Brain microvascular endothelial cell (primary cell): Measurements from ENCODE around the gene TBC1D21.

Source experiments
- DNase-seq: peaks from one replicate; pipeline ENCODE4 v3.0.0-alpha.2; 2020
- H3K27ac ChIP-seq: fragments of 250-450 bp; sonication (Bioruptor Pico); 2 replicates; pipeline ENCODE4 v1.5.1; 2020; ENCODE audit warnings: mild to moderate bottlenecking, moderate library complexity
- H3K27me3 ChIP-seq: fragments of 250-450 bp; sonication (Bioruptor Pico); replicated peaks from 2 replicates; pipeline ENCODE4 v1.5.1; 2020; ENCODE audit warnings: mild to moderate bottlenecking
- H3K36me3 ChIP-seq: fragments of 250-450 bp; sonication (Bioruptor Pico); replicated peaks from 2 replicates; pipeline ENCODE4 v1.5.1; 2020; ENCODE audit warnings: mild to moderate bottlenecking
- H3K4me3 ChIP-seq: 2 replicates; pipeline ENCODE4 v1.5.1; 2011; ENCODE audit warnings: low read depth, mild to moderate bottlenecking, control low read depth, low read length, moderate library complexity
- CTCF ChIP-seq: IDR thresholded peaks from 2 replicates; pipeline ENCODE4 v1.5.1; 2011; ENCODE audit warnings: low read depth, mild to moderate bottlenecking, moderate library complexity, low read length, control low read depth, inconsistent platforms; ENCODE audit errors: missing control alignments
- in situ Hi-C: cut with HindIII; loops from 2 replicates; pipeline ENCODE4 v1.10.0; 2017; ENCODE audit warnings: low sequenced_read_pairs, low pct_ligation_motif_present

TBC1D21 gene

GRCh38 chr15:73887481-73887880 lies 14.1 kb downstream of the TBC1D21 start:
- H3K27me3 ChIP-seq, result no peaks in the 10 kb centered on the region
- TF ChIP-seq CTCF, result no peak
- H3K36me3 ChIP-seq, result no peaks in the 10 kb centered on the region
- H3K4me3 ChIP-seq, result no peak overlapping the region
- in situ Hi-C loops, result no loop called here
- no peak overlapping the region for H3K27ac ChIP-seq
- DNase-seq, result no peak

DNA sequence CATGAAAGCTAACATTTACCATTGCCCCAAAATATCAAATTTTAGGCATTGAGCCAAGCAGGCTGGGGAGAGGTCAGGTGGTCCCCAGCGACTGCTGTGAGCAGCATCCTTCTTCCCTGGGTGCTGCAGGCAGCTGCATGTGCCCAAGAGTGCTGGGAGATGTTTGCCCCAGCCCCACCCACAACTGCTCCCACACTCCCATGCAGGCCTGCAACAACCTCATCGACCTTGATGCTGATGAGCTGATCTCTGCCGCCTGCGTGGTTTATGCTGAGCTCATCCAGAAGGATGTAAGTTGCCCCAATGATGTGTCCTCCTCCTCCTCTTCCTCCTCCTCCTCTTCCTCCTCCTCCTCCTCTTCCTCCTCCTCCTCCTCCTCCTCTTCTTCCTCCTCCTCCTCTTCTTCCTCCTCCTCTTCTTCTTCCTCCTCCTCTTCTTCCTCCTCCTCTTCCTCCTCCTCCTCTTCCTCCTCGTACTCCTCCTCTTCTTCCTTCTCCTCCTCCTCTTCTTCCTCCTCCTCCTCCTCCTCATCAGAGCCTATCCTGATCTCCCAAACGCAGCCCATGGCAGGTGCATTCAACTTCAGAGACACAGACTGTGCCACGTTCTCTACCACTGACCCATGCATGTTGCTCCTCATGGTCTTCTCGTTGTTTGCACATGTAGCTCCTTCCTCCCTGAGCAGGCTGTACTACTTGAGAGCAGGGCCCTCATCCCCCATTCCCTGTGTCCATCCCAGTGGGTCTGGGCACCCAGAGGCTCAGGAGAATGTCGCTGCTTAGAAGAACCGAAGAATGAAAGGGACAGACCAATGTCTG lies 15.1 kb downstream of the TBC1D21 start:
- H3K4me3 ChIP-seq, result no peak overlapping the region
- in situ Hi-C loops, result no loop called here
- no peak overlapping the region for H3K27ac ChIP-seq
- no peak for TF ChIP-seq CTCF
- no peaks in the 10 kb centered on the region for H3K27me3 ChIP-seq
- no peak for DNase-seq
- H3K36me3 ChIP-seq, result no peaks in the 10 kb centered on the region

- Histone ChIP-seq H3K36me3 (no peaks in the 10 kb centered on the region), H3K4me3 (no peak overlapping the region), H3K27ac (no peak overlapping the region), H3K27me3 (no peaks in the 10 kb centered on the region)
- no peak for TF ChIP-seq CTCF
- in situ Hi-C loops, result no loop called here
- no peak for DNase-seq
Measured at GRCh38 chr15:73889053-73889761, 15.8 kb downstream of the TBC1D21 start.

DNA sequence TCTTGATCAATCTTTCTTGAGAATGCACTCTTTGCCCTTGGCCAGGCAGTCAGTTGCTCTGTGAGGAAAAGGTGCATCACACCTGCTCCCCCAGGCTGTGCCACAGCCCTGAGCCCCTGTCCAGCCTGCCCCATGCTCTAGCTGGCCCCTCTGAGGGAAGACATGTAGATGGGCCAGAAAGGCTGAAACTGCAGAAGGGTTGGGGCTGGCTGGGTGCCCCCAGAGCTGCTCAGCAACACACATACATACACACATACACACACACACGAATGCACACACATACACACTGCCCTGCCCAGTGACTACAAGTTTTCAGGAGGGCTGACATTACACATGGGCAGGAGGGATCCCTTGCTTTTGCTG lies 16.4 kb downstream of the TBC1D21 start:
- H3K27ac ChIP-seq, result no peak overlapping the region
- H3K36me3 ChIP-seq, result no peaks in the 10 kb centered on the region
- no peak for DNase-seq
- no peak for TF ChIP-seq CTCF
- H3K4me3 ChIP-seq, result no peak overlapping the region
- in situ Hi-C loops, result no loop called here
- H3K27me3 ChIP-seq, result no peaks in the 10 kb centered on the region

DNA sequence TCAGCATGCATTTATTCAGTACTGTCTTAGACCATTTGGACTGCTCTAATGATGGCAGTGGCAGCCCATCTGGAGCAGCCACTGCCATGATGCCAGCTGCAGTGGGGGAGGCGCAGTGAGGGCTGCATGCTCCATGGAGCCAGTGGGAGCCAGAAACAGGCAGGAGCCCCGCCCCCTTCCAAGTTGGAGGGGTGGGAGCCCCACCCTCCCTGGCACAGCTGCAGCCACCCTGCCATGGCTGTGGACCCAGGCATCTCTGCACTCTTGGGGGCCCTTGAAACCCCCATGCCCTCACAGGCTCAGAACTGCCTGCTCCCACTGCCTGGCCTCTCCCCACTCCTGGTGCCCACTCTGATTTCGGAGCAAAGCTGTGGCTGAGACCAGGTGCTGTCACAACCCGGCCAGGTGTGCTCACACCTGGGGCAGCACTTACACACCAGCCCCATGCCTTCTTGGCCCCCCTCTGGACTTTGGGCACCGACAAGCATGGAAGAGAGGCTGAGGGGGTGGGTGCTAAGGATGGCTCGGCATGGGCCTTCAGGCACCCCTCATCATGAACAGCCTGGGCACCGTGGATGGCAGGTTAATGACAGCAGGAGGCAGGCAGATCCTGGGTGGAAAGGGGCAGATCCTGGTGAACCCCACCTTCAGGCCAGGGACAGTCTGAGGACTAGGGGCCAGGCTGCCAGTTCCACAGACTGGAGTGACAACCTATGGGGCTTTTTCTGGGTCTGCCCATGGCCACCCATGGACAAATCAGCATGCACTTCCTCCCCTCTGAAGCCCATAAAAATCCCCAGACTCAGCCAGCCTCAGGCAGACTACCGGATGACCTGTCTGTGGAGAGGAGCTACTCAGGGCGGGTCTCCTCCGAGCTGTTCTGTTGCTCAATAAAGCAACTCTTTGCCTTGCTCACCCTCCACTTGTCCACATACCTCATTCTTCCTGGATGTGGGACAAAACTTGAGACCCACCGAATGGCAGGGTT lies 18.3 kb downstream of the TBC1D21 start:
- TF ChIP-seq CTCF, result no peak
- in situ Hi-C loops, result no loop called here
- no peak for DNase-seq

More for the DNA sequence above, 18.3 kb downstream of the TBC1D21 start:
- Histone ChIP-seq H3K27ac (no peak overlapping the region), H3K36me3 (no peaks in the 10 kb centered on the region), H3K4me3 (no peak overlapping the region), H3K27me3 (no peaks in the 10 kb centered on the region)
